HG03469 (cell line): ENCODE measurements around the gene PLEK2.
"Not testable (repeated sequence)": the region's sequence is repeated elsewhere in the genome, so short reads cannot be mapped to it uniquely, and the experiment has no call there.

Experiments
- ATAC-seq: cut with Tn5 transposase; IDR thresholded peaks from one replicate; pipeline ENCODE4 v1.9.1; 2021; ENCODE audit warnings: mild to moderate bottlenecking, moderate library complexity, moderate number of reproducible peaks; ENCODE audit not compliant: unreplicated experiment

PLEK2 gene

GRCh38 chr14:67365476-67365875, 46.5 kb downstream of the PLEK2 start:
- ATAC-seq, result no peak

- peak; percentile 3 for ATAC-seq
Measured at GRCh38 chr14:67360470-67361206, 51.3 kb downstream of the PLEK2 start.

- ATAC-seq, result peak; percentile 77
Measured at GRCh38 chr14:67359775-67360469, 52.0 kb downstream of the PLEK2 start, which contains the start of the genes ATP6V1D and EIF2S1. Gene ATP6V1D (minus strand): TSS chr14:67359804. CDS start chr14:67359698, 106 bp downstream. Gene EIF2S1 (plus strand): TSS chr14:67360328. CDS start chr14:67364768, 4,440 bp downstream.

- ATAC-seq, result no peak
Measured at GRCh38 chr14:67358924-67359774, 52.8 kb downstream of the PLEK2 start.

GRCh38 chr14:67357969-67358354, 54.0 kb downstream of the PLEK2 start:
- no peak for ATAC-seq

DNA sequence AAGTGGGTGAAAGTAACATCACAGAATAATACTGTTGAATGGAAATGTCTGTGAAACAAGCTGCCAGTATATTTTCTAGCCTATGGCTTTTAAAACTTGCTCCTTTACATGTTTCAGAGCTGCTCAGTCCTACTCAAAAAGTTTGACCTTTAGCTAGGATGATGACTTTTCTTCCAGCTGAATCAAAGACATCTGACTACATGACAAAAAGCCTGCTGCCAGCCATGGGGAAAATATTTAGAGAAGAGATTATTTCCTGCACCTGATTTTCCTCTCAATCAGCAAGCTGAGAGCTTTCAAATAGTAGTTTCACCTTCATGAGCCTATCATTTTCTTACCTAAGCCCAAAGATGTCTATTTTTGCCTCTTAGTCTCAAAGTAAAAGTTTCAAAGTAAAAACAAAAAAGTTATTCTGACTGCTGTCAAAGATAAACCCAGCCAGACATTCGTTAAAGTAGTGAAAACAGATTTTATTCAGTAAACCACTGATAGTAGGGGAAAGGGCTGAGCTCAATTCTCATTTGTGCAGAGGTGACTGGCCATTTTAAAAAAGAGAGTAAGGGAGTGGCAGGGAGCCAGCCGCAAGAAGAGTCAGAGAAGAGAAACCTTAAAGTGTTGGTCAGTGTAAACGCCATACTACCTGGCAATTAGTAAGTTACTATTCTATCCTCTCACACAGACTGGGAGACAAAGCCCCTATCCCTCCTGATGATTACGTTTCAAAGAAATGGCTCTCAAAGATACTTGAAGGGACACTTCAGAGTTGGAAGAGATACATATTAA, 54.6 kb downstream of the PLEK2 start:
- no peak for ATAC-seq

- ATAC-seq, result no peak
Measured at GRCh38 chr14:67352055-67352454, 59.9 kb downstream of the PLEK2 start.

DNA sequence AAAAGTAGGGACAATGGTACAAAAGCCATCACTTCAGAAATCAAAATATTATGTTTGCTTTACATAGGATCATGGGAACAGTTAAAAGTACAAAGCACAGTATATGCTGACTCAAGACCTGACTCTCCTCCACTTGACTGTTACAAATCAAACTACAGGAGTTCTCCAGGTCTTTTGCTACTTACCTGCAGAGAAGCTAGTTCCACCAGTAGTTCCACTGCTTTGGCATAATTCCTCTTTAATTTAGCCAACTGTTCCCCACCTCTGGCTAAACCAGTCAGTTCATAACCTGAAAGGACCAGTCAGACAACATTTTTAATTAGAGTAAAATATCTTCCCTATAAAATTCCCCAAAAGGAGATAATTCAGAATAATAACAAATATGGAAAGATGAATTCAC, 66.4 kb downstream of the PLEK2 start:
- no peak for ATAC-seq

DNA sequence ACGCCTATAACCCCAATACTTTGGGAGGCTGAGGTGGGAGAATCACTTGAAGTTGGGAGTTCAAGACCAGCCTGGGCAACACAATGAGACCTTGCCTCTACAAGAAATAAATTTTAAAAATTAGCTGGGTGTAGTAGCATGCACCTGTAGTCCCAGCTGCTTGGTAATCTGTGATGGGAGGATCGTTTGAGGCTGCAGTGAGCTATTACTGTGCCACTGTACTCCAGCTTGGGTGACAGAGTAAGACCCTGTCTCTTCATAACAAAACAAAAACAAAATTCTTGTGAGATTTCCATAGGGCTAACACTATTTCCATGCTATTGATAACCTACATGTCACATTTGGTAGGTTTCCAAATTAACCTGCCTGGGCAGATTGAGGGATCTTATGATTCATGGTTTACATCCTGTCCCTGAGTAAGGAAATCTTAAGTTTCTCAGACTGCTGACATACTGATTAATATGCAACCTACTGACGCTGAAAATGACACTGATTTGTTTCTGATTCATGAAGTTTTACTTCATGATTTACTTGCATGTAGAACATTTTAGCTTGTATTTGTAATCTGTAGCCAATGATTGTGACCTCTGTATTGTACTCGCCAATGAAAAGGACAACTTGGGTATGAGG, 68.2 kb downstream of the PLEK2 start:
- ATAC-seq, result no peak

DNA sequence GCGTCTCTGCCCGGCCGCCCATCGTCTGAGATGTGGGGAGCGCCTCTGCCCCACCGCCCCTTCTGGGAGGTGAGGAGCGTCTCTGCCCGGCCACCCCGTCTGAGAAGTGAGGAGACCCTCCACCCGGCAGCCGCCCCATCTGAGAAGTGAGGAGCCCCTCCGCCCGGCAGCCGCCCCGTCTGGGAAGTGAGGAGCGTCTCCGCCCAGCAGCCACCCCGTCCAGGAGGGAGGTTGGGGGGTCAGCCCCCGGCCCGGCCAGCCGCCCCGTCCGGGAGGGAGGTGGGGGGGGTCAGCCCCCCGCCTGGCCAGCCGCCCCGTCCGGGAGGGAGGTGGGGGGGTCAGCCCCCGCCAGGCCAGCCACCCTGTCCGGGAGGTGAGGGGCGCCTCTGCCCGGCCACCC, 70.7 kb downstream of the PLEK2 start:
- not testable (repeated sequence) for ATAC-seq
